Mucosa of rectum (tissue), 2 donors: ENCODE data around the gene TKTL1.
A peak's percentile ranks its signal among the peaks of the same experiment; 100 is the strongest.
"Not testable (repeated sequence)": the region's sequence is repeated elsewhere in the genome, so short reads cannot be mapped to it uniquely, and the experiment has no call there.

ENCODE experiments used
- H3K27ac ChIP-seq, 2 donors: one replicate each; pipeline ENCODE4 v1.7.0; 2013; ENCODE audit warnings: inconsistent platforms in 2 of 2, low read depth in 2 of 2, low read length in 2 of 2
- H3K27me3 ChIP-seq, 2 donors: one replicate each; pipeline ENCODE4 v1.7.0; 2013; ENCODE audit warnings: low read length in 2 of 2; ENCODE audit not compliant: control insufficient read depth in 2 of 2, insufficient read depth in 2 of 2
- H3K36me3 ChIP-seq, 2 donors: one replicate each; pipeline ENCODE4 v1.7.0; 2013; ENCODE audit warnings: low read length in 2 of 2; ENCODE audit not compliant: control insufficient read depth in 2 of 2, insufficient read depth in 2 of 2
- H3K4me1 ChIP-seq, 2 donors: one replicate each; pipeline ENCODE4 v1.7.0; 2013; ENCODE audit warnings: low read length in 2 of 2, mild to moderate bottlenecking in 1 of 2; ENCODE audit not compliant: control insufficient read depth in 2 of 2, insufficient read depth in 2 of 2
- H3K4me3 ChIP-seq, 2 donors: one replicate each; pipeline ENCODE4 v1.7.0; 2013; ENCODE audit warnings: low read length in 2 of 2
- H3K9ac ChIP-seq, 2 donors: one replicate each; pipeline ENCODE4 v1.7.0; 2013; ENCODE audit warnings: low read length in 2 of 2, low read depth in 1 of 2, mild to moderate bottlenecking in 1 of 2
- H3K9me3 ChIP-seq, 2 donors: one replicate each; pipeline ENCODE4 v1.7.0; 2013; ENCODE audit warnings: low read length in 2 of 2; ENCODE audit not compliant: control insufficient read depth in 2 of 2
- donor health status: healthy.
- donor health status: Normal muscosa, but diverticular disease.

TKTL1 gene

DNA sequence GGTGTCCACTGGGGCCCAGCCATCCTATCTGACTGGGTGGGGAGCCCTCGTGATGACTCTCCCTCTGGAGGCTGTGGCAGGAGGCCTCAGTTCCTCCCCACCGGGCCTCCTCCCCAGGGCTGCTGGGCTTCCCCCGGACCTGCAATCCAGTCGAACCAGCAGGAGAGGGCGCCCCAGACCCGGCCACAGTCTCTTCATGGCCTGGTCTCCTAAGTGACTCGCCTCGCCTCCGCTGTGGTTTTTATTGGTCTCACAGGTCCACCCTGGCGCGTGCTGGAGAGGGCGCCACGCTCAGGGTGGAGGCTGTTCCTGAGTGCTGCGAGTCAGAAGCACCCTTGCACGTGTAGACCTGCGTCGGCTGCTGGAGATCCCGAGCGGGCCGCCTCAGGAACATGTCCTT, 48.0 kb downstream of the TKTL1 start:
- not testable (repeated sequence) for H3K27me3 ChIP-seq, H3K27ac ChIP-seq, H3K36me3 ChIP-seq, H3K9ac ChIP-seq, H3K4me3 ChIP-seq, H3K9me3 ChIP-seq, H3K4me1 ChIP-seq

DNA sequence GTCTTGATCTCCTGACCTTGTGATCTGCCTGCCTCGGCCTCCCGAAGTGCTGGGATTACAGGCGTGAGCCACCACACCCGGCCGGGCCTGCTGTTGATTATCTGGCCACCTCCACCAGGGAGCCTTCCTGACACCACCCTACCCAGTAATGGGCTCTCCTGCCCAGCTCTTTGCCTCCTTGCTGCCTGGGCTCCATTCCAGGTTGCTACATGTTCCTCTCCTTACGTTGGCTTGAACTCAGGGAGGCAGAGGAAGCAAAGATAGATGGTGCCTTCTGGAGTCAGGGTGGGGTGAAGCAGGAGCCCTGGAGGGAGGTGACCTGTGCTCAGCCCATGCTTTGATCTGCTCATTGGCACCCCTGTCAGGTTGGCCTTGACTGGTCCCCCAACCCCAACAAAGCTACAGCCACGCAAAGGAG, 52.5 kb downstream of the TKTL1 start:
- Histone ChIP-seq H3K27me3 (no peaks in the 10 kb centered on the region), H3K36me3 (peaks cover 0 to 8% of the 10 kb centered on the region in 2 donors), H3K9ac (no peak overlapping the region), H3K4me1 (peaks cover 9 to 13% of the 10 kb centered on the region in 2 donors), H3K27ac (no peak overlapping the region), H3K9me3 (no peaks in the 10 kb centered on the region), H3K4me3 (no peak overlapping the region)

- no peak overlapping the region for H3K9ac ChIP-seq
- peaks cover 9 to 13% of the 10 kb centered on the region in 2 donors for H3K4me1 ChIP-seq
- peaks cover 0 to 14% of the 10 kb centered on the region in 2 donors for H3K36me3 ChIP-seq
- H3K4me3 ChIP-seq, result no peak overlapping the region
- no peaks in the 10 kb centered on the region for H3K27me3 ChIP-seq
- no peak overlapping the region for H3K27ac ChIP-seq
- no peaks in the 10 kb centered on the region for H3K9me3 ChIP-seq
Measured at GRCh38 chrX:154348646-154349358, 53.2 kb downstream of the TKTL1 start.

GRCh38 chrX:154349359-154349935, 53.9 kb downstream of the TKTL1 start:
- Histone ChIP-seq H3K9me3 (no peaks in the 10 kb centered on the region), H3K4me1 (peaks cover 9 to 13% of the 10 kb centered on the region in 2 donors), H3K27ac (no peak overlapping the region), H3K4me3 (no peak overlapping the region), H3K9ac (no peak overlapping the region), H3K27me3 (no peaks in the 10 kb centered on the region), H3K36me3 (peaks cover 0 to 18% of the 10 kb centered on the region in 2 donors)

DNA sequence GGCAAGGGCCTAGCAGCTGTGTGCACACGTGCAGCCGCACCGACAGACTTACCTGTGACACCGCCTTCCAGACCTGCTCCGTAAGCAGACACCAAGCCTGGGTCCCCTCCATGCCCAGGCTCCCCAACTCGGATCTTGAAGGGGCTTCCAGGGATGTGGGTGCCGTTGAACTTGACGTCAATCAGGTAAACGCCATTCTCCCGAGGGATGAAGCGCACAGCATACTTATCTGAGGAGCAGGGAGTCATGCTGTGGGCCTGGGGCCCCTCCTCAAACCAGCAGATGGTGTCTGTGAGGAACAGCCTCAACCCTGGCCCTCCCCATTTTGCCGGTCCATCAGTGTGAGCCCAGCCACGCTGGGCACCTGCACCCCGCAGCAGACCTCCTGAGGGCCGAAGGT, 54.4 kb downstream of the TKTL1 start:
- H3K4me3 ChIP-seq, result no peak overlapping the region
- peaks cover 9 to 13% of the 10 kb centered on the region in 2 donors for H3K4me1 ChIP-seq
- no peak overlapping the region for H3K27ac ChIP-seq
- no peak overlapping the region for H3K9ac ChIP-seq
- peaks cover 0 to 18% of the 10 kb centered on the region in 2 donors for H3K36me3 ChIP-seq
- no peaks in the 10 kb centered on the region for H3K27me3 ChIP-seq
- no peaks in the 10 kb centered on the region for H3K9me3 ChIP-seq

- H3K4me3 ChIP-seq, result no peak overlapping the region
- no peak overlapping the region for H3K9ac ChIP-seq
- H3K36me3 ChIP-seq, result peaks cover 0 to 18% of the 10 kb centered on the region in 2 donors
- no peaks in the 10 kb centered on the region for H3K9me3 ChIP-seq
- peak overlapping the region in 1 of 2 donors; percentile 23 for H3K27ac ChIP-seq
- H3K4me1 ChIP-seq, result peaks cover 9 to 13% of the 10 kb centered on the region in 2 donors
- H3K27me3 ChIP-seq, result no peaks in the 10 kb centered on the region
Measured at GRCh38 chrX:154350429-154351182, 55.0 kb downstream of the TKTL1 start.

DNA sequence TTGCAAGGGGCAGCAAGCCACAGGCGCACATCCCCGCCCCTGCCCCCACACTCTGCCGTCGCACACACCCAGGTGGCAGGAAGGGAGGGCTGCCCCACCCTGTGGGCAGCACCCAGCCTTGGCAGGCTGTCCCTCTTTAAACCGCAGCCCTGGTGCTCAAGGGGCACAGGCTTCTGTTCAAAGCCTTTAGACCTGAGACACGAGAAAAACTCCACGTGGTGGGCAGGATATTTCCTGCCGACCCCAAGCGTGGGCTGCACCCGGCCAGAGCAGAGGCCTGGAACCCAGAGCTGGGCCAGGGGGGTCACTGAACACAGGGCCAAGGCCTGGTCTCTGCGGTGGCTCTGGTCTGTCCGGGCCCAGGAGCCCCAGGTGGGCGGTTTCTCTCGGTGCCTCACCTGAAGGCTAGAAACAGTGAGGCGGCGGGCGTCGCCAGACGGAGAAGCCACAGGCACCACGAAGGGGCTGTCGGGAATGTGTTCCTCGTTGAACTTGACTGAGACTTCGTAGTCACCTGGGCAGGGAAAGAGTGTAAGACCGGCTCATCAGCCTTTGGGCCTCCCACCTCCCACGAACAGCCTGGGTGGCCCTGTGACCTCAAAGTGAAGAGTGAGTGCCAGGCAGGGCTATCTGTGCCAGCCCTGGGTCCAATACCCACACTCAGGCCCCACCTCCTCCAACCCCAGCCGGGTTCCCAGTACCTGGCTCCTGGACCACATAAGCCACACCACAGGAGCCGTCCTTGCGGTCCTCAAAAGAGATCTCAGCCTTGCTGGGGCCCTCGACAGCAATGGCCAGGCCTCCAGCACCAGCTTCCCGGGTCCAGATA, 55.8 kb downstream of the TKTL1 start:
- Histone ChIP-seq H3K9me3 (no peaks in the 10 kb centered on the region), H3K4me3 (no peak overlapping the region), H3K27me3 (no peaks in the 10 kb centered on the region), H3K27ac (peak overlapping the region; percentile 46 to 52), H3K4me1 (peaks cover 9 to 13% of the 10 kb centered on the region in 2 donors), H3K36me3 (peaks cover 0 to 18% of the 10 kb centered on the region in 2 donors), H3K9ac (peak overlapping the region in 1 of 2 donors; percentile 25)

DNA sequence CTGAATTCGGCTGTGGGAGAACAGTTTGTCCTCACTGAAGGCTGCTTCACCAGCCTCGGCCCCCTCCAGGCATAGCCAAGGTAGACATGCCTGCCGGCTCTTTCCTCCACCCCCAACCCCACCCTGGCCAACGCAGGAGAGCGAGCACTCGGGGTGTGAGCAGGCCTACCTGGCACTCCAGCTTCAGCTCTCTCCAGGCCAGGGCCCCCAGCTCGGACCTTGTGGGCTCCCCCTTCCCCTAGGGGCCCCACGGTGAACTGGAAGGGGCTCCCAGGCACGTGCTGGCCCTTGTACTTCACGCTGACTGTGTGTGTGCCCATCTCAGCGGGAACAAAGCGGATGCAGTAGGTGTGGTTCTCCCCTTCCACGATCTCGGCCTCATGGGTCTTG, 56.4 kb downstream of the TKTL1 start:
- peak overlapping the region; percentile 46 to 52 for H3K27ac ChIP-seq
- no peaks in the 10 kb centered on the region for H3K27me3 ChIP-seq
- no peak overlapping the region for H3K9ac ChIP-seq
- peaks cover 0 to 18% of the 10 kb centered on the region in 2 donors for H3K36me3 ChIP-seq
- H3K9me3 ChIP-seq, result no peaks in the 10 kb centered on the region
- H3K4me3 ChIP-seq, result no peak overlapping the region
- peaks cover 9 to 13% of the 10 kb centered on the region in 2 donors for H3K4me1 ChIP-seq

GRCh38 chrX:154352466-154352865, 56.9 kb downstream of the TKTL1 start:
- no peak overlapping the region for H3K4me3 ChIP-seq
- no peak overlapping the region for H3K9ac ChIP-seq
- peaks cover 0 to 19% of the 10 kb centered on the region in 2 donors for H3K36me3 ChIP-seq
- H3K27me3 ChIP-seq, result no peaks in the 10 kb centered on the region
- peaks cover 9 to 13% of the 10 kb centered on the region in 2 donors for H3K4me1 ChIP-seq
- no peaks in the 10 kb centered on the region for H3K9me3 ChIP-seq
- no peak overlapping the region for H3K27ac ChIP-seq
